SK-N-SH (cell line): ENCODE measurements around the gene ASCC2. TPM values are rescaled to one million over a fixed set of nuclear protein-coding genes. Genes with fewer than 3 reads are reported as not detected.

Source experiments
- CTCF ChIA-PET: fragments of 300-600, 350-600 bp; formaldehyde crosslinking; extraction: SDS; loops from one replicate; lab custom pipeline; 2021; lab: Yijun Ruan, JAX
- POLR2A ChIA-PET: fragments of 350-600 bp; sonication (Branson Sonifier 250); formaldehyde crosslinking; extraction: SDS; loops from one replicate; lab custom pipeline; 2020; ENCODE audit warnings: antibody characterized with exemption, inconsistent platforms; lab: Yijun Ruan, JAX
- DNase-seq: peaks from one replicate; pipeline ENCODE4 v3.0.0; 2012
- H2AFZ ChIP-seq: fragments of 200-600 bp; sonication (generic); 2 replicates; pipeline ENCODE4 v1.8.1; 2016; ENCODE audit warnings: antibody characterized with exemption, mild to moderate bottlenecking, low read depth
- H3F3A ChIP-seq: fragments of 200-600 bp; sonication (generic); replicated peaks from 2 replicates; pipeline ENCODE3; 2016; ENCODE audit warnings: antibody characterized with exemption, mild to moderate bottlenecking; ENCODE audit not compliant: insufficient read depth
- H3K27ac ChIP-seq, 2 experiments: fragments of 200-500 bp in 1 of 2; fragments of 200-600 bp in 1 of 2; sonication (Bioruptor generic) in 1 of 2; sonication (generic), shearing (Covaris generic) in 1 of 2; 2 replicates each; pipeline versions ENCODE4 v1.5.1 to v1.6.1; 2014 to 2016; ENCODE audit warnings: low read depth in 2 of 2, inconsistent platforms in 1 of 2, low read length in 1 of 2, mild to moderate bottlenecking in 1 of 2, mixed read lengths in 1 of 2
- H3K27me3 ChIP-seq: fragments of 200-600 bp; sonication (generic), shearing (Covaris generic); 2 replicates; pipeline ENCODE4 v1.6.1; 2016; ENCODE audit warnings: mixed run types; ENCODE audit not compliant: insufficient read depth
- H3K36me3 ChIP-seq, 2 experiments: fragments of 200-500 bp in 1 of 2; fragments of 200-600 bp in 1 of 2; sonication (Bioruptor generic) in 1 of 2; sonication (generic) in 1 of 2; replicated peaks in 1 of 2; 2 replicates each; pipeline versions ENCODE3 to v1.5.1; 2014 to 2016; ENCODE audit warnings: low read length in 1 of 2, mild to moderate bottlenecking in 1 of 2; ENCODE audit not compliant: insufficient read depth in 2 of 2, control insufficient read depth in 1 of 2
- H3K4me1 ChIP-seq, 2 experiments: fragments of 200-500 bp in 1 of 2; fragments of 200-600 bp in 1 of 2; sonication (Bioruptor generic) in 1 of 2; sonication (generic), shearing (Covaris generic) in 1 of 2; 2 replicates each; pipeline versions ENCODE4 v1.5.1 to v1.6.1; 2014 to 2016; ENCODE audit warnings: low read depth in 1 of 2, low read length in 1 of 2, mixed run types in 1 of 2; ENCODE audit not compliant: insufficient read depth in 2 of 2, control insufficient read depth in 1 of 2
- H3K4me2 ChIP-seq: fragments of 200-600 bp; sonication (generic), shearing (Covaris generic); 2 replicates; pipeline ENCODE4 v1.6.1; 2017; ENCODE audit warnings: mixed run types
- H3K4me3 ChIP-seq, 2 experiments: fragments of 200-500 bp in 1 of 2; fragments of 200-600 bp in 1 of 2; sonication (Bioruptor generic) in 1 of 2; sonication (generic), shearing (Covaris generic) in 1 of 2; 2 replicates each; pipeline versions ENCODE4 v1.5.1 to v1.8.1; 2014 to 2016; ENCODE audit warnings: low read depth in 2 of 2, inconsistent platforms in 1 of 2, low read length in 1 of 2, mild to moderate bottlenecking in 1 of 2, mixed read lengths in 1 of 2, moderate library complexity in 1 of 2
- H3K79me2 ChIP-seq: fragments of 200-600 bp; sonication (generic); 2 replicates; pipeline ENCODE4 v1.8.1; 2017; ENCODE audit warnings: mild to moderate bottlenecking; ENCODE audit not compliant: insufficient read depth
- H3K9ac ChIP-seq: fragments of 200-600 bp; sonication (generic); 2 replicates; pipeline ENCODE4 v1.6.1; 2017; ENCODE audit warnings: mixed run types
- H3K9me2 ChIP-seq: fragments of 200-600 bp; sonication (generic); 2 replicates; pipeline ENCODE4 v1.6.1; 2017; ENCODE audit warnings: mixed run types
- H3K9me3 ChIP-seq: fragments of 200-600 bp; sonication (generic); 2 replicates; pipeline ENCODE4 v1.6.1; 2017; ENCODE audit warnings: mixed run types, mild to moderate bottlenecking, moderate library complexity
- H4K20me1 ChIP-seq: fragments of 200-600 bp; sonication (generic); 2 replicates; pipeline ENCODE4 v1.6.1; 2017; ENCODE audit warnings: mild to moderate bottlenecking, mixed run types; ENCODE audit not compliant: insufficient read depth
- CTCF ChIP-seq: fragments of 200-600 bp; sonication (generic); IDR thresholded peaks from 2 replicates; pipeline ENCODE4 v1.6.1; 2017; ENCODE audit warnings: antibody characterized with exemption, mild to moderate bottlenecking, moderate library complexity
- ELF1 ChIP-seq: IDR thresholded peaks from 2 replicates; pipeline ENCODE4 v1.4.0; 2012
- FOXJ3 ChIP-seq: sonication (generic); formaldehyde crosslinking; IDR thresholded peaks from 2 replicates; pipeline ENCODE4 v1.5.1; 2020; ENCODE audit warnings: mild to moderate bottlenecking, missing genetic modification reagents
- FOXM1 ChIP-seq: IDR thresholded peaks from 2 replicates; pipeline ENCODE4 v1.4.0; 2012; ENCODE audit warnings: low read depth, mild to moderate bottlenecking
- JUND ChIP-seq: IDR thresholded peaks from 2 replicates; pipeline ENCODE4 v1.4.0; 2012
- MEF2A ChIP-seq: IDR thresholded peaks from 2 replicates; pipeline ENCODE4 v1.4.0; 2012; ENCODE audit warnings: low read depth, borderline replicate concordance
- MXI1 ChIP-seq: IDR thresholded peaks from 2 replicates; pipeline ENCODE4 v1.6.1; 2012; ENCODE audit warnings: mild to moderate bottlenecking, low read depth, low read length, improper control_type of control experiment
- RFX5 ChIP-seq: IDR thresholded peaks from 2 replicates; pipeline ENCODE4 v1.6.1; 2012; ENCODE audit warnings: mild to moderate bottlenecking, improper control_type of control experiment, low read length
- RXRA ChIP-seq: IDR thresholded peaks from 2 replicates; pipeline ENCODE4 v1.4.0; 2012; ENCODE audit warnings: low read depth, mild to moderate bottlenecking, borderline replicate concordance
- SMC3 ChIP-seq: IDR thresholded peaks from 2 replicates; pipeline ENCODE4 v1.6.1; 2012; ENCODE audit warnings: low read depth, low read length, improper control_type of control experiment
- WGBS: methylation state at CpG from one replicate; pipeline ENCODE4 v1.1.6; 2017; ENCODE audit warnings: low lambda C conversion rate; 5-methylcytosine and 5-hydroxymethylcytosine counted together
- polyA plus RNA-seq, 3 experiments: library from polyadenylated mRNA; depleted of rRNA; stranded (reverse); fragments of >200 nt; gene quantifications; 2 replicates each; pipeline ENCODE4 v1.2.3, GENCODE V29; 2012
- TF ChIP-seq, protein P1 (sequence below): fragments of 150-350 bp; IDR thresholded peaks from 2 replicates; pipeline ENCODE4 v1.6.1; 2016; ENCODE audit warnings: mild to moderate bottlenecking, low read depth, low read length
- TF ChIP-seq, protein P2 (sequence below): IDR thresholded peaks from 2 replicates; pipeline ENCODE4 v1.4.0; 2012; ENCODE audit warnings: low read depth
- TF ChIP-seq, protein P3 (sequence below): IDR thresholded peaks from 2 replicates; pipeline ENCODE4 v1.6.1; 2012; ENCODE audit warnings: mild to moderate bottlenecking, low read depth, low read length, moderate library complexity

ASCC2 gene
- polyA plus RNA-seq, 1 of the 3 experiments (the other 2 are of a cell fraction) = 82.0 TPM

DNA sequence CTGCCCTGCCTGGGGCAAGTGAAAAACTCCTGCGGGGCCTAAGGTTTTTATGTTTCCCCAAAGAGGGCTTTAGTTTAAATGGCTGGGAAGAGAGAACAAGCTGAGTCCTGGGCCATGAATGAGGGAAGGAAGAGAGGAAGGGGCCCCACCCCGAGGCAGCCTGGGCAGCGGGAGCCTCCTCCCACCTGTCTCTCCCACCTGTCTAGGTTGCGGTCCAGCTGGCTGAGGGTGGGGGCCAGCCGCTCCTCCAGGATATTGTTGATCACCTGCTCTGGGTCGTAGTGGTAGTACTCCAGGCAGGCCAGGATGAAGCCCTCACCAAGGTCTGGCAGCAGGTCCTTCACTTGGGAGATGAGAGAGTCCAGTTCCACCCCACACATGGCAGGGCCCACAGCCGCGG, 36.3 kb downstream of the ASCC2 start:
- Histone ChIP-seq H3K27me3 (no peaks in the 10 kb centered on the region), H3K9ac (no peak overlapping the region), H3K79me2 (peaks cover 14% of the 10 kb centered on the region; the same call in 1 of the 2 replicates), H4K20me1 (no peaks in the 10 kb centered on the region), H3K27ac (no peak overlapping the region; a peak in 1 of 4 replicates), H3K4me3 (no peak overlapping the region), H3K4me2 (no peak overlapping the region), H3K9me3 (no peaks in the 10 kb centered on the region), H2AFZ (no peak overlapping the region), H3K36me3 (peaks cover 29 to 68% of the 10 kb centered on the region in 2 experiments), H3F3A (no peaks in the 10 kb centered on the region), H3K4me1 (peaks cover 17 to 24% of the 10 kb centered on the region in 2 experiments), H3K9me2 (no peaks in the 10 kb centered on the region)
- CTCF ChIA-PET = interaction anchor here (1.0 to 1.2 kb wide), 2 partner anchors 112 to 177 kb away, joined by 3 read pairs; no protein-coding TSS in a partner anchor
- no peak for DNase-seq
- POLR2A ChIA-PET = no interaction called here
- TF ChIP-seq JUND (no peak), FOXJ3 (no peak), FOXM1 (no peak), CTCF (no peak), RXRA (no peak), MXI1 (no peak), SMC3 (no peak), ELF1 (no peak), MEF2A (no peak), RFX5 (no peak)
- TF ChIP-seq, protein P1, sequence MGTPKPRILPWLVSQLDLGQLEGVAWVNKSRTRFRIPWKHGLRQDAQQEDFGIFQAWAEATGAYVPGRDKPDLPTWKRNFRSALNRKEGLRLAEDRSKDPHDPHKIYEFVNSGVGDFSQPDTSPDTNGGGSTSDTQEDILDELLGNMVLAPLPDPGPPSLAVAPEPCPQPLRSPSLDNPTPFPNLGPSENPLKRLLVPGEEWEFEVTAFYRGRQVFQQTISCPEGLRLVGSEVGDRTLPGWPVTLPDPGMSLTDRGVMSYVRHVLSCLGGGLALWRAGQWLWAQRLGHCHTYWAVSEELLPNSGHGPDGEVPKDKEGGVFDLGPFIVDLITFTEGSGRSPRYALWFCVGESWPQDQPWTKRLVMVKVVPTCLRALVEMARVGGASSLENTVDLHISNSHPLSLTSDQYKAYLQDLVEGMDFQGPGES = no peak
- TF ChIP-seq, protein P2, sequence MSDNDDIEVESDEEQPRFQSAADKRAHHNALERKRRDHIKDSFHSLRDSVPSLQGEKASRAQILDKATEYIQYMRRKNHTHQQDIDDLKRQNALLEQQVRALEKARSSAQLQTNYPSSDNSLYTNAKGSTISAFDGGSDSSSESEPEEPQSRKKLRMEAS = no peak
- TF ChIP-seq, protein P3, sequence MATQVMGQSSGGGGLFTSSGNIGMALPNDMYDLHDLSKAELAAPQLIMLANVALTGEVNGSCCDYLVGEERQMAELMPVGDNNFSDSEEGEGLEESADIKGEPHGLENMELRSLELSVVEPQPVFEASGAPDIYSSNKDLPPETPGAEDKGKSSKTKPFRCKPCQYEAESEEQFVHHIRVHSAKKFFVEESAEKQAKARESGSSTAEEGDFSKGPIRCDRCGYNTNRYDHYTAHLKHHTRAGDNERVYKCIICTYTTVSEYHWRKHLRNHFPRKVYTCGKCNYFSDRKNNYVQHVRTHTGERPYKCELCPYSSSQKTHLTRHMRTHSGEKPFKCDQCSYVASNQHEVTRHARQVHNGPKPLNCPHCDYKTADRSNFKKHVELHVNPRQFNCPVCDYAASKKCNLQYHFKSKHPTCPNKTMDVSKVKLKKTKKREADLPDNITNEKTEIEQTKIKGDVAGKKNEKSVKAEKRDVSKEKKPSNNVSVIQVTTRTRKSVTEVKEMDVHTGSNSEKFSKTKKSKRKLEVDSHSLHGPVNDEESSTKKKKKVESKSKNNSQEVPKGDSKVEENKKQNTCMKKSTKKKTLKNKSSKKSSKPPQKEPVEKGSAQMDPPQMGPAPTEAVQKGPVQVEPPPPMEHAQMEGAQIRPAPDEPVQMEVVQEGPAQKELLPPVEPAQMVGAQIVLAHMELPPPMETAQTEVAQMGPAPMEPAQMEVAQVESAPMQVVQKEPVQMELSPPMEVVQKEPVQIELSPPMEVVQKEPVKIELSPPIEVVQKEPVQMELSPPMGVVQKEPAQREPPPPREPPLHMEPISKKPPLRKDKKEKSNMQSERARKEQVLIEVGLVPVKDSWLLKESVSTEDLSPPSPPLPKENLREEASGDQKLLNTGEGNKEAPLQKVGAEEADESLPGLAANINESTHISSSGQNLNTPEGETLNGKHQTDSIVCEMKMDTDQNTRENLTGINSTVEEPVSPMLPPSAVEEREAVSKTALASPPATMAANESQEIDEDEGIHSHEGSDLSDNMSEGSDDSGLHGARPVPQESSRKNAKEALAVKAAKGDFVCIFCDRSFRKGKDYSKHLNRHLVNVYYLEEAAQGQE = no peak
- TF ChIP-seq, all 33 proteins: peak for 0
- WGBS = 97% methylated on average over 5 of the region's 8 CpGs
